Activated CD8-positive, alpha-beta memory T cell treated with anti-CD3 and anti-CD28 coated beads, Interleukin-2, amount 50 U/mL, for 24 hours (primary cell): ENCODE measurements around the gene PCF11.
"Not testable (repeated sequence)": the region's sequence is repeated elsewhere in the genome, so short reads cannot be mapped to it uniquely, and the experiment has no call there.

Experiments used
- DNase-seq: peaks from one replicate; pipeline ENCODE4 v3.0.0-alpha.2; 2020; ENCODE audit errors: extremely low read depth

The PCF11 gene

GRCh38 chr11:83193315-83194280 lies 36.7 kb downstream of the PCF11 start, which contains the start of gene ANKRD42:
TSS of gene ANKRD42 (plus strand) at chr11:83193712. CDS start at chr11:83194671, 959 bp downstream.
- peak; percentile 75 for DNase-seq

- DNase-seq, result peak; percentile 23
Observed at GRCh38 chr11:83194281-83195142, 37.6 kb downstream of the PCF11 start.

- DNase-seq, result no peak
Observed at GRCh38 chr11:83195143-83195466, 38.2 kb downstream of the PCF11 start.

GRCh38 chr11:83195649-83196048 lies 38.7 kb downstream of the PCF11 start:
- no peak for DNase-seq

GRCh38 chr11:83200035-83200434 lies 43.1 kb downstream of the PCF11 start:
- DNase-seq, result no peak

GRCh38 chr11:83205608-83206185 lies 48.8 kb downstream of the PCF11 start:
- DNase-seq, result no peak

- no peak for DNase-seq
Observed at GRCh38 chr11:83206221-83206620, 49.3 kb downstream of the PCF11 start.

GRCh38 chr11:83206771-83207382 lies 49.9 kb downstream of the PCF11 start:
- not testable (repeated sequence) for DNase-seq

GRCh38 chr11:83219095-83219494 lies 62.2 kb downstream of the PCF11 start:
- no peak for DNase-seq

- DNase-seq, result no peak
Observed at GRCh38 chr11:83220260-83220659, 63.3 kb downstream of the PCF11 start.

- DNase-seq, result no peak
Observed at GRCh38 chr11:83221694-83222093, 64.8 kb downstream of the PCF11 start.

GRCh38 chr11:83222499-83222898 lies 65.6 kb downstream of the PCF11 start:
- DNase-seq, result no peak

GRCh38 chr11:83223457-83223856 lies 66.5 kb downstream of the PCF11 start:
- no peak for DNase-seq

- DNase-seq, result no peak
Observed at GRCh38 chr11:83235825-83236224, 78.9 kb downstream of the PCF11 start.
